K562 (cell line): Measurements from ENCODE around the gene CCDC60.

ENCODE experiments used
- BACH1 ChIP-seq: fragments of 200-800 bp; sonication (Bioruptor generic); IDR thresholded peaks from 2 replicates; pipeline ENCODE4 v1.6.1; 2016; ENCODE audit warnings: missing genetic modification characterization, missing compliant biosample characterization
- ESRRA ChIP-seq: fragments of 450-650 bp; IDR thresholded peaks from 2 replicates; pipeline ENCODE4 v1.6.1; 2014; ENCODE audit warnings: low read depth, mild to moderate bottlenecking, moderate library complexity, borderline replicate concordance
- EZH2 ChIP-seq: IDR thresholded peaks from 2 replicates; pipeline ENCODE4 v1.6.1; 2012; ENCODE audit warnings: low read depth, mild to moderate bottlenecking, inconsistent platforms, low read length, borderline replicate concordance
- MECOM ChIP-seq: fragments of 250-450 bp; sonication (Bioruptor Pico); IDR thresholded peaks from 2 replicates; pipeline ENCODE4 v1.8.0; 2022; ENCODE audit warnings: inconsistent platforms
- POLR2A ChIP-seq: fragments of 450-650 bp; conservative IDR thresholded peaks from 2 replicates; pipeline ENCODE4 v1.6.1; 2016
- POLR2AphosphoS5 ChIP-seq: IDR thresholded peaks from 2 replicates; pipeline ENCODE4 v1.6.1; 2011; ENCODE audit warnings: mild to moderate bottlenecking, low read depth, low read length, moderate library complexity; ENCODE audit not compliant: control insufficient read depth, insufficient read depth
- ZBTB43 ChIP-seq: sonication (generic); formaldehyde crosslinking; IDR thresholded peaks from 2 replicates; pipeline ENCODE4 v1.8.0; 2023; ENCODE audit warnings: mild to moderate bottlenecking, missing genetic modification reagents
- ZKSCAN8 ChIP-seq: fragments of 200-800 bp; sonication (Bioruptor generic); IDR thresholded peaks from 2 replicates; pipeline ENCODE4 v1.6.1; 2016; ENCODE audit warnings: missing genetic modification characterization, missing compliant biosample characterization
- ZNF324 ChIP-seq: fragments of 250-450 bp; sonication (Bioruptor Pico); IDR thresholded peaks from 2 replicates; pipeline ENCODE4 v1.4.0; 2020; ENCODE audit warnings: mild to moderate bottlenecking
- TF ChIP-seq, protein P1 (sequence below), 2 experiments: IDR thresholded peaks; 2 replicates each; pipeline ENCODE4 v1.6.1; 2012; ENCODE audit warnings: improper control_type of control experiment in 2 of 2, low read depth in 2 of 2, low read length in 2 of 2, borderline replicate concordance in 1 of 2

DNA sequence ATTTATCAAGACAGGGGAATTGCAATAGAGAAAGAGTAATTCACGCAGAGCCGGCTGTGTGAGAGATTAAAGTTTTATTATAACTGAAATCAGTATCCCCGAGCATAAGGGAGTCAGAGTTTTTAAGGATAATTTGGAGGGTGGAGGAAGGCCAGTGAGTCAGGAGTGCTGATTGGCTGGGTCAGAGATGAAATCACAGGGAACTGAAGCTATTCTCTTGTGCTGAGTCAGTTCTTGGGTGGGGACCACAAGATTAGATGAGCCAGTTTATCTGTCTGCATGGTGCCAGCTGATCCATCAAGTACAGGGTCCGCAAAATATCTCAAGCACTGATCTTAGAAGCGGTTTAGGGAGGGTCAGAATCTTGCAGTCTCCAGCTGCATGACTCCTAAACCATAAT, 96.6 kb downstream of the CCDC60 start:
- no peak for TF ChIP-seq POLR2AphosphoS5
- no peak for TF ChIP-seq ZNF324
- TF ChIP-seq ZKSCAN8 (CRISPR knock-in tag) = no peak
- TF ChIP-seq ZBTB43 (CRISPR knock-in tag) = no peak
- TF ChIP-seq EZH2 = no peak
- TF ChIP-seq MECOM (CRISPR knock-in tag) = no peak
- no peak for TF ChIP-seq POLR2A
- TF ChIP-seq BACH1 (tag) = no peak
- no peak for TF ChIP-seq ESRRA
- TF ChIP-seq, protein P1, sequence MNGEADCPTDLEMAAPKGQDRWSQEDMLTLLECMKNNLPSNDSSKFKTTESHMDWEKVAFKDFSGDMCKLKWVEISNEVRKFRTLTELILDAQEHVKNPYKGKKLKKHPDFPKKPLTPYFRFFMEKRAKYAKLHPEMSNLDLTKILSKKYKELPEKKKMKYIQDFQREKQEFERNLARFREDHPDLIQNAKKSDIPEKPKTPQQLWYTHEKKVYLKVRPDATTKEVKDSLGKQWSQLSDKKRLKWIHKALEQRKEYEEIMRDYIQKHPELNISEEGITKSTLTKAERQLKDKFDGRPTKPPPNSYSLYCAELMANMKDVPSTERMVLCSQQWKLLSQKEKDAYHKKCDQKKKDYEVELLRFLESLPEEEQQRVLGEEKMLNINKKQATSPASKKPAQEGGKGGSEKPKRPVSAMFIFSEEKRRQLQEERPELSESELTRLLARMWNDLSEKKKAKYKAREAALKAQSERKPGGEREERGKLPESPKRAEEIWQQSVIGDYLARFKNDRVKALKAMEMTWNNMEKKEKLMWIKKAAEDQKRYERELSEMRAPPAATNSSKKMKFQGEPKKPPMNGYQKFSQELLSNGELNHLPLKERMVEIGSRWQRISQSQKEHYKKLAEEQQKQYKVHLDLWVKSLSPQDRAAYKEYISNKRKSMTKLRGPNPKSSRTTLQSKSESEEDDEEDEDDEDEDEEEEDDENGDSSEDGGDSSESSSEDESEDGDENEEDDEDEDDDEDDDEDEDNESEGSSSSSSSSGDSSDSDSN (IDR thresholded peaks at IDR 0.05; ENCODE audit: borderline replicate concordance in 1 of 2, low read depth in 2 of 2, low read length in 2 of 2) = no peak
